GM12874 (cell line): ENCODE measurements around the gene CBX7.

Experiments
- CTCF ChIP-seq: IDR thresholded peaks from 2 replicates; pipeline ENCODE4 v1.5.1; 2011; ENCODE audit warnings: low read depth, mild to moderate bottlenecking, control low read depth, low read length, moderate library complexity; ENCODE audit not compliant: insufficient read depth

Gene CBX7

GRCh38 chr22:39097098-39098020 lies 55.1 kb downstream of the CBX7 start, which contains the start of gene APOBEC3H:
Gene APOBEC3H, plus strand, starts transcription at chr22:39097244. Its CDS starts 3,035 bp downstream, at chr22:39100279.
- no peak for TF ChIP-seq CTCF

- TF ChIP-seq CTCF = no peak
These were observed 56.5 kb downstream of the CBX7 start for GRCh38 chr22:39095971-39096370.

- no peak for TF ChIP-seq CTCF
These were observed 57.6 kb downstream of the CBX7 start for GRCh38 chr22:39094717-39095389.

- no peak for TF ChIP-seq CTCF
These were observed 60.2 kb downstream of the CBX7 start for GRCh38 chr22:39092111-39092862.

GRCh38 chr22:39091126-39092081 lies 61.1 kb downstream of the CBX7 start:
- TF ChIP-seq CTCF = no peak

GRCh38 chr22:39090426-39091064 lies 61.9 kb downstream of the CBX7 start:
- no peak for TF ChIP-seq CTCF
